ENCODE measurements around the gene GFRA4.

GFRA4 gene

GRCh38 chr20:3663031-3663701 lies at the start of gene GFRA4:
Gene GFRA4 (minus strand): TSS chr20:3663399. CDS start chr20:3663399, 0 bp downstream.
- DNase-seq, result no peak

- DNase-seq, result peak; percentile 98 to 99 (median 99)
Observed at GRCh38 chr20:3712279-3712873, 49.2 kb upstream of the GFRA4 start, which contains the start of gene SIGLEC1. Gene SIGLEC1 (minus strand): TSS chr20:3712600. CDS start chr20:3707128, 5,472 bp downstream.

- peak; percentile 93 to 96 (median 94) for DNase-seq
Observed at GRCh38 chr20:3711484-3711941, 48.3 kb upstream of the GFRA4 start.

- peak; percentile 81 to 90 (median 82) for DNase-seq
Observed at GRCh38 chr20:3710703-3711483, 47.7 kb upstream of the GFRA4 start.

GRCh38 chr20:3710011-3710466 lies 46.8 kb upstream of the GFRA4 start:
- DNase-seq, result no peak

GRCh38 chr20:3707508-3707899 lies 44.3 kb upstream of the GFRA4 start:
- DNase-seq, result no peak

- DNase-seq, result no peak
Observed at GRCh38 chr20:3706774-3707507, 43.7 kb upstream of the GFRA4 start.

- DNase-seq, result no peak
Observed at GRCh38 chr20:3705970-3706739, 43.0 kb upstream of the GFRA4 start.

GRCh38 chr20:3705491-3705969 lies 42.3 kb upstream of the GFRA4 start:
- DNase-seq, result no peak

GRCh38 chr20:3704087-3704486 lies 40.9 kb upstream of the GFRA4 start:
- DNase-seq, result no peak

GRCh38 chr20:3702611-3703391 lies 39.6 kb upstream of the GFRA4 start:
- no peak for DNase-seq

- no peak for DNase-seq
Observed at GRCh38 chr20:3701061-3701998, 38.1 kb upstream of the GFRA4 start.

GRCh38 chr20:3699037-3699436 lies 35.8 kb upstream of the GFRA4 start:
- DNase-seq, result no peak

GRCh38 chr20:3698591-3699001 lies 35.4 kb upstream of the GFRA4 start:
- no peak for DNase-seq

GRCh38 chr20:3697588-3698305 lies 34.5 kb upstream of the GFRA4 start:
- DNase-seq, result no peak

GRCh38 chr20:3696745-3697587 lies 33.8 kb upstream of the GFRA4 start:
- no peak for DNase-seq

GRCh38 chr20:3696200-3696599 lies 33.0 kb upstream of the GFRA4 start:
- peak; percentile 50 to 66 (median 55) for DNase-seq

- DNase-seq, result no peak
Observed at GRCh38 chr20:3694864-3695263, 31.7 kb upstream of the GFRA4 start.

Measured in suppressor macrophage treated with lipopolysaccharide for 1 hour (primary cell).